ENCODE measurements around the gene RMND5A. TPM values are rescaled to one million over a fixed set of nuclear protein-coding genes. Genes with fewer than 3 reads are reported as not detected.

Gene RMND5A
- total RNA-seq, 1 experiment from 2014 or later = 46.8 TPM

- Histone ChIP-seq H3K4me3 (ENCODE audit: insufficient read depth, low read depth, low read length) (no peak overlapping the region), H3K27me3 (ENCODE audit: control insufficient read depth, insufficient read depth, low read length) (peaks cover 12% of the 10 kb centered on the region), H3K36me3 (replicated peaks; ENCODE audit: control insufficient read depth, insufficient read depth, low read length) (no peaks in the 10 kb centered on the region)
- DNase-seq = peak; percentile 43
Observed at GRCh38 chr2:86809481-86810121, 89.5 kb downstream of the RMND5A start.

DNA sequence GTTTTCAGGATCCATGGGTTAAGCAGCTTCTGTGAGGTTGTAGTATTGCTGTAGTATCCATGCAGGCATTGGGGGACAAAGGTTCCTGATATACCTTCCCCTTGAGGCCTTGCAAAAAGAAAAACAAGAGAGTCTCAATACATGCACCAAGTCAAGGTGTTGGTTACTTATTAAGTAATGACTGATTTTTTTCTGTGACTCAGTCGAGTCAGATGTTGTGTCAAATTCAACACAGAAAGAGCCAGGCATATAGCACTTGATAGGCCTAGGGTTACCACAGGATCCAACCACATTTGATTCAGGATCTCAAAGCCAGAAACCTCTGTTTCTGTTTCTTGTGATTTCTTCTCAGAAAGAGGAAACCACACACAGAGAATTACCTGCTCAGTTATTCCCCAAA, 95.5 kb downstream of the RMND5A start:
- DNase-seq = no peak

DNA sequence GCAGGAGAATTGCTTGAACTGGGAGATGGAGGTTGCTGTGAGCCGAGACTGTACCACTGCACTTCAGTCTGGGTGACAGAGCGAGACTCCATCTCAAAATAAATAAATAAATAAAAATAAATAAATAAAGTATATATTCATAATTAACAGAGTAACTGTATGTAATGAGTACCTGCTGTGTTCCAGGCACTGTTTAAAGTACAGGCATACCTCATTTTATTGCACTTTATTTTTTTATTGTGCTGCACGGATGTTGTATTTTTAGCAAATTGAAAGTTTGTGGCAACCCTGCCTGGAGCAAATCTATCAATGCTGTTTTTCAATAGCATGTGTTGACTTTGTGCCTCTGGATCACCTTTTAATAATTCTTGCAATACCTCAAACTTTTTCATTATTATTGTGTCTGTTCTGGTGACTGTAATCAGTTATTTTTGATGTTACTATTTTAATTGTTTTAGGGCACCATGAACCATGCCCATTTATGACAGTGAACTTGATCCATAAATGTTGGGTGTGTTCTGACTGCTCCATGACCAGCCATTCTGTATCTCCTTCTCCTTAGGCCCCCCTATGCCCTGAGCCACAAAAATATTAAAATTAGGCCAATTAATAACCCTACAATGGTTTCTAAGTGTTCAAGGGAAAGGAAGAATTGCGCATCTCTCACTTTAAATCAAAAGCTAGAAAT, 98.2 kb downstream of the RMND5A start:
- H3K36me3 ChIP-seq (replicated peaks; ENCODE audit: control insufficient read depth, insufficient read depth, low read length) = no peaks in the 10 kb centered on the region
- H3K27me3 ChIP-seq (ENCODE audit: control insufficient read depth, insufficient read depth, low read length) = no peaks in the 10 kb centered on the region
- no peak for DNase-seq
- H3K4me3 ChIP-seq (ENCODE audit: insufficient read depth, low read depth, low read length) = no peak overlapping the region

More for the DNA sequence above, 95.5 kb downstream of the RMND5A start:
- Histone ChIP-seq H3K27me3 (ENCODE audit: control insufficient read depth, insufficient read depth, low read length) (no peaks in the 10 kb centered on the region), H3K36me3 (replicated peaks; ENCODE audit: control insufficient read depth, insufficient read depth, low read length) (no peaks in the 10 kb centered on the region), H3K4me3 (ENCODE audit: insufficient read depth, low read depth, low read length) (no peak overlapping the region)

DNA sequence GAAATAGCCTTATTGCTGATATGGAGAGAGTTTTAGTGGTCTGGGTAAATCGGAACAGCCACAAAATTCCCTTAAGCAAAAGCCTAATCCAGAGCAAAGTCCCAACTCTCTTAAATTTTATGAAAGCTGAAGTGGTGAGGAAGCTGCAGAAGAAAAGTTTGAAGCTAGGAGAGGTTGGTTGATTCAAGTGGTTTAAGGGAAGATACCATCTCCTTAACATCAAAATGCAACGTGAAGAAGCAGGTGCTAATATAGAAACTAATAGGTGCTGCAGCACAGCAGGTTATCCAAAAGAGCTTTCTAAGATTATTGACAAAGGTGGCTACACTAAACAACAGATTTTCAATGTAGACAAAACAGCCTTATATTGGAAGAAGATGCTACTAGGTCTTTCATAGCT, 98.9 kb downstream of the RMND5A start:
- no peaks in the 10 kb centered on the region for H3K36me3 ChIP-seq (replicated peaks; ENCODE audit: control insufficient read depth, insufficient read depth, low read length)
- H3K27me3 ChIP-seq (ENCODE audit: control insufficient read depth, insufficient read depth, low read length) = no peaks in the 10 kb centered on the region
- DNase-seq = no peak
- no peak overlapping the region for H3K4me3 ChIP-seq (ENCODE audit: insufficient read depth, low read depth, low read length)

DNA sequence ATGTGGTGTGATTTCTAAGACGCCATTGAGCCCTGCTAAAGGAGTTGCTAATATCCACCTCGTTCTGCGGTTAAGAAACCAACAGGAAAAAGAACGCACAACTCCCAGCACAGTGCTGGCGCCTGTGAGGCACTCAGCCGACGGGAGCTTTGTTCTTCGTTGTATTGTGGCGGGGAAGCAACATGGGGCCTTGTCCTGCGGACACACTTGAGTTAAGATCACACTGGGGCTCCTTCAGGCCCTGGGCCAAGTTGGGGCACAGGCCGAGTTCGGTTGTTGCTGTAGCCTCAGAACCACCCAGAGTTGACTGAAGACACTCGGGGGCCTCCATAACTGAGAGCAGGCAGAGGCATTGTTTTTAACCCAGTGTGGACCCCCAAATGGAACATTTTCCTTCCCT, 101.2 kb downstream of the RMND5A start:
- Histone ChIP-seq H3K4me3 (ENCODE audit: insufficient read depth, low read depth, low read length) (no peak overlapping the region), H3K36me3 (replicated peaks; ENCODE audit: control insufficient read depth, insufficient read depth, low read length) (no peaks in the 10 kb centered on the region), H3K27me3 (ENCODE audit: control insufficient read depth, insufficient read depth, low read length) (no peaks in the 10 kb centered on the region)
- DNase-seq = no peak

GRCh38 chr2:86821842-86822241, 101.8 kb downstream of the RMND5A start:
- H3K4me3 ChIP-seq (ENCODE audit: insufficient read depth, low read depth, low read length) = no peak overlapping the region
- no peaks in the 10 kb centered on the region for H3K36me3 ChIP-seq (replicated peaks; ENCODE audit: control insufficient read depth, insufficient read depth, low read length)
- H3K27me3 ChIP-seq (ENCODE audit: control insufficient read depth, insufficient read depth, low read length) = no peaks in the 10 kb centered on the region
- DNase-seq = no peak

DNA sequence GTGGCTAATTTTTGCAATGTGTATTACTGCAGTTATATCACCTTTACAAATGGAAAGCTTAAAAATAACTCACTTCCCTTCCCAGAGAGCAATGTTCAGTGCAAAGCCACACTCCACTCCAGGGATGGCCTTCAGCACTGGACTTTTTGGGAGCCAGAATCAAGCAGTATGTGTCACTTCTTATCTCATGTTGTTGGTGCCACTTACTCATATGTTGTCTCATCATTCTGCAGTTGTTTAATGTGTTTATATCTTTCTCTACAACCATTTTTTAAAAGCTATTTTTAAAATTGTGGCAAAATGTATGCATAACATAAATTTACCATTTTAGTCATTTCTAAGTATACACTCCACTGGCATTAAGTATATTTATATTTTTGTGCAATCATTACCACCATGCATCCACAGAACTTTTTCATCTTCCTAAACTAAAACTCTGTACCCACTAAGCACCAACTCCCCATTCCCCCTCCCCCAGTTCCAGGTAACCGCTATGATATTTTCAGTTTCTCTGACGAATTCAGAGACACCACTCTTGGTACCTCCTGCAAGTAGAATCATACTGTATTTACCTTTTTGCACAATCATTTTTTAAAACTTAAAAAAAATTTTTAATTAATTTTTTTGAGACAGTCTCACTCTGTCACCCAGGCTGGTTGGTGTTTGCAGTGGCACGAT, 102.7 kb downstream of the RMND5A start:
- no peaks in the 10 kb centered on the region for H3K27me3 ChIP-seq (ENCODE audit: control insufficient read depth, insufficient read depth, low read length)
- H3K36me3 ChIP-seq (replicated peaks; ENCODE audit: control insufficient read depth, insufficient read depth, low read length) = no peaks in the 10 kb centered on the region
- no peak for DNase-seq
- no peak overlapping the region for H3K4me3 ChIP-seq (ENCODE audit: insufficient read depth, low read depth, low read length)

DNA sequence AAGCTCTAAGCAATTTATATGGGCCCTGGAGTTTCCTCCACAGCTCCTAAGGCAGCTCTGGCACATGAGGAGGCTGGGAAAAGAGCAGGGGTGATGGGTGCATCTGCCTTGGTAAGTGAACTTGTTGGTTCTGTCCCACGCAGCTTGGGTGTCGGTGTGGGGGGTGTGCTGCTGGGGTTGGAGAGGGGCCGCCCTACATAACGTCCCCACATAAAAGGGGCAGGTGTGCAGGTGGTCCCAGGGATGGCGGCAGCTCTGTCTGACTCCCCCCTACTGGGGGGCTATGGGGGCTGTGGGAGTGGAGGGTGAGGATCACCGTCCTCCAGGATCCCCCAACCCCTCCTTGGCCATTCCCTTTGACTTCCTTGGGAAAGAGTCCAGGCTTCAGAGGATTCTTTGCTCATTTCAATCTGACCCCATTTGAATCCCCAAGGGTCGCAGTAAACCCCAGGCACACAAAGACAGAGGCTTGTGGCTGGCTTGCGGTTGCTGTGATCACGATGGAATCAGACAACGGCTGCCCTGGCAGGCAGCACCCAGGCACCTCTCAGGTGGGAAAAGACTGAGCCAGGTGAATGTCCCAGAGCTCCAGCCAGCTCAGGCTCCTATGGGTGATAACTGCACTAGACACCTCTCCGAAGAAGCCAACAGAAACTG, 105.1 kb downstream of the RMND5A start:
- no peak overlapping the region for H3K4me3 ChIP-seq (ENCODE audit: insufficient read depth, low read depth, low read length)
- DNase-seq = no peak
- no peaks in the 10 kb centered on the region for H3K27me3 ChIP-seq (ENCODE audit: control insufficient read depth, insufficient read depth, low read length)
- H3K36me3 ChIP-seq (replicated peaks; ENCODE audit: control insufficient read depth, insufficient read depth, low read length) = no peaks in the 10 kb centered on the region

DNA sequence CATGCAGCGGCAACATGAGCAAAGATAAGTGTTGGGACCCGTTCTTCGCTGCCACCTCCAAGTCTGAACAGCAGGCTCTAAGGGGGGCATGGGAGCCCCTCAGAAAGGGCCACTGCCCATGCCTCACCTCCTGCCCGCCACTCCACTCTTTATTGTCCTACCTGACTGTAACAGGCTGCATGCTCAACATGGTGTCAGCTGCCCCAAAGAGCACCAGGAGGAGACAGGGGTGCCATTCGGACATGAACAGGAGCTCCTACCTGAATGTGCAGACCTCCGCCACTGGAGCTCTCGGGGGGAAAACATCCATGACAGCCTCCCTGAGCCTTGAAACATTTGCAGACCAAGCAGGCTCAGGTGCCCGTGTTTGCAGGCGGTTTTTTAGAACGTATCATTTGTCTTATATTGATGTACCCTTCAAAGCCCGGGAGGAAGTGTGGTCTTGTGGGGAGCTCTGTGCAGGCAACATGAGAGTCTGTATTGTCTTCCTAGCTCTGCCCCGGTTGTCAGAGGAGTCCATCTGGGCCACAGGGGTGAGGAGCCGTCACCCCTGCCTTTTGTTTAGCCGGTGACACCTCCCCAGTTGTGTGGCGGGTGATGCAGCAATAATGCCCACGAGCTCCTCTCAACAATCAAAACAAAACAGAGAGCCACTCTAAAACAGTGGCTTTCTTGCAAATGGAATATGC, 105.7 kb downstream of the RMND5A start:
- H3K27me3 ChIP-seq (ENCODE audit: control insufficient read depth, insufficient read depth, low read length) = no peaks in the 10 kb centered on the region
- H3K36me3 ChIP-seq (replicated peaks; ENCODE audit: control insufficient read depth, insufficient read depth, low read length) = no peaks in the 10 kb centered on the region
- no peak overlapping the region for H3K4me3 ChIP-seq (ENCODE audit: insufficient read depth, low read depth, low read length)
- DNase-seq = no peak

GRCh38 chr2:86826951-86827350, 106.9 kb downstream of the RMND5A start:
- H3K36me3 ChIP-seq (replicated peaks; ENCODE audit: control insufficient read depth, insufficient read depth, low read length) = no peaks in the 10 kb centered on the region
- no peak overlapping the region for H3K4me3 ChIP-seq (ENCODE audit: insufficient read depth, low read depth, low read length)
- H3K27me3 ChIP-seq (ENCODE audit: control insufficient read depth, insufficient read depth, low read length) = no peaks in the 10 kb centered on the region
- no peak for DNase-seq

Other genes with a start within 250 kb of the RMND5A start
- 11.2 and 12.6 TPM in 2 replicates for gene CHMP3, start 156.8 kb upstream of the RMND5A start, total RNA-seq (2014; rRNA removed; shearing (Covaris generic))
- 4.6 and 5.7 TPM in 2 replicates for gene RNF103, start 96.4 kb upstream of the RMND5A start, total RNA-seq (2014; rRNA removed; shearing (Covaris generic))
- not detected in 2 replicates for gene CD8A, start 70.6 kb downstream of the RMND5A start, total RNA-seq (2014; rRNA removed; shearing (Covaris generic))
- gene CD8B, start 141.6 kb downstream of the RMND5A start, total RNA-seq (2014; rRNA removed; shearing (Covaris generic)) = 0.37 and 0.66 TPM in 2 replicates
- 0.76 and 5.5 TPM in 2 replicates for gene RGPD1, start 221.8 kb downstream of the RMND5A start, total RNA-seq (2014; rRNA removed; shearing (Covaris generic))

Data from H7 (cell line).